GM18909 (cell line): ENCODE measurements around the gene ENAH.

Source experiments
- ATAC-seq: cut with Tn5 transposase; IDR thresholded peaks from one replicate; pipeline ENCODE4 v1.9.1; 2021; ENCODE audit warnings: mild to moderate bottlenecking; ENCODE audit not compliant: unreplicated experiment, poor library complexity

The ENAH gene

GRCh38 chr1:225462714-225463574 is 190.0 kb downstream of the ENAH start:
- no peak for ATAC-seq

DNA sequence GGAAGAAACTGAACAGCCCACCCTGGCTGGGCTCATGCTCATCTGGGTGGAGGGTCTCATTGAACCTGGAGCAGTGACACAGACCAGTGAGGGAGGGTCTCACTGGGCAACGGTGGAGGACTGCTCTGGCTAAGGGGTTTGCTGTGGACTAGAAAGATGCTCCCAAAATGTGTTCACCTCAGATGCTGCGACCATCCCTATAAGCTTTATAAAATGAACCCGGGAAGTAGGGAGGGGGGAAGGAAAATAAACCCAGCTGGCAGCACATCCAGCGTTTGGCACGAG is 190.6 kb downstream of the ENAH start:
- ATAC-seq: no peak

- no peak for ATAC-seq
These were observed 191.1 kb downstream of the ENAH start for GRCh38 chr1:225461533-225462428.

GRCh38 chr1:225460737-225461532 is 192.0 kb downstream of the ENAH start:
- ATAC-seq: no peak

GRCh38 chr1:225460021-225460736 is 192.7 kb downstream of the ENAH start:
- ATAC-seq: no peak

- no peak for ATAC-seq
These were observed 194.7 kb downstream of the ENAH start for GRCh38 chr1:225458222-225458631.

DNA sequence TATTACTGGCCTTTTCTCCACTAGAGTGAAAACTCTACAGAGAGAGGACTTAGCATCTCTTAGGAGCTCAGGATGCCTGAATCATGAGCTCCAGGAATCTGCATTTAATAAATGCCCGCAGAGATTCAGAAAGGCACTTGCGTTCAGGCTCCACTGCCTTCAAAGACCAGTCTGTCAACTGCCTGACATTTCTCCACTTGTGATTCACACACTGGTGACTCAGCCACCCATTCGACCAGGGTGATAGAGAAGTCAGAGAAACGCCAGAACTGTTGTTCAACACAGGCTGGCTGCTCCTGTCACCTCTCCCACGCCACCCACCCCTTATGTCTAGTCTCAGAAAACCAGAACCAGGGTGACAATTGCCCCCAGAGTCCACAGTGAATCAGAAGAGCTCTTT is 198.2 kb downstream of the ENAH start:
- no peak for ATAC-seq

DNA sequence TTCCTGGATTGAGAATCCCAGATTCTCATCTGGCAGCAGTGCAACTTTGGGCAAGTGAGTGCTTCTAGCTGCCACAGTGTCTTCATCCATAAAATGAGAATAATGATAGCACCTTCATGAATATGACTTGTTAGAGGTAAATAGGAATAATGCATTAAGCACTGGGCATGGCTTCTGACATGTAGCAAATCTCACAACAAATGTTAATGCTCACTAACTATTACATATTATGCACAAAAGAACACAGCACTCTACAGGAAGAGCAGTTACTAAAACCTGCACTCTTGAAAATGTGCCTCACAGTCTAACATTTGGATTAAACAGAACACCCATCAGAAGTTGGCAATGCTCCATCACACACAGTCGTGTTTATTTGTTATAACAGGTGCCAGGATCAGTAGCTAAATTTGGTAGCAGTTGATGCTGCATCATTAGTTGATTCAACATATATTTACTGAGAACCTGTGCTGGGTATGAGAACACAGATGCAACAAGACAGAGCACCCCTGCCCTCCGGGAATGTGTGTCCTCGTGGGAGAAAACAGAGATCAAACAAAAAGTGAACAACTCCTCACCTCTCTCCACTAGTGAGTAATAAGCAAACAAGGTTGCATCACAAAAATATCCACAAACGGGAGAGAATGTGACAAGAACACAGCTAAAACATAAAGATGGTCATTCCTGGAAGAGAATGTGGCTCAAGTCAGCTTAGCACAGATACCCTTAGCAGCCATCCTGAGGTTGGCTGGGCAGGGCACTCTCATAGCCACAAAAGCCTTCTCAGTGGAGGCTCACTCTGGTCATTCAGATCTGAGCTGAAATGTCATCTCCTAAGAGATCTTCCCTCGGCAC is 198.9 kb downstream of the ENAH start:
- no peak for ATAC-seq

- no peak for ATAC-seq
These were observed 200.9 kb downstream of the ENAH start for GRCh38 chr1:225451840-225452515.

GRCh38 chr1:225451340-225451739 is 201.6 kb downstream of the ENAH start:
- ATAC-seq: no peak

GRCh38 chr1:225450491-225451191 is 202.3 kb downstream of the ENAH start:
- no peak for ATAC-seq

- ATAC-seq: no peak
These were observed 203.1 kb downstream of the ENAH start for GRCh38 chr1:225449774-225450173.

- ATAC-seq: no peak
These were observed 203.7 kb downstream of the ENAH start for GRCh38 chr1:225449261-225449660.

- no peak for ATAC-seq
These were observed 204.6 kb downstream of the ENAH start for GRCh38 chr1:225448146-225448805.

GRCh38 chr1:225447650-225448089 is 205.3 kb downstream of the ENAH start:
- ATAC-seq: no peak

DNA sequence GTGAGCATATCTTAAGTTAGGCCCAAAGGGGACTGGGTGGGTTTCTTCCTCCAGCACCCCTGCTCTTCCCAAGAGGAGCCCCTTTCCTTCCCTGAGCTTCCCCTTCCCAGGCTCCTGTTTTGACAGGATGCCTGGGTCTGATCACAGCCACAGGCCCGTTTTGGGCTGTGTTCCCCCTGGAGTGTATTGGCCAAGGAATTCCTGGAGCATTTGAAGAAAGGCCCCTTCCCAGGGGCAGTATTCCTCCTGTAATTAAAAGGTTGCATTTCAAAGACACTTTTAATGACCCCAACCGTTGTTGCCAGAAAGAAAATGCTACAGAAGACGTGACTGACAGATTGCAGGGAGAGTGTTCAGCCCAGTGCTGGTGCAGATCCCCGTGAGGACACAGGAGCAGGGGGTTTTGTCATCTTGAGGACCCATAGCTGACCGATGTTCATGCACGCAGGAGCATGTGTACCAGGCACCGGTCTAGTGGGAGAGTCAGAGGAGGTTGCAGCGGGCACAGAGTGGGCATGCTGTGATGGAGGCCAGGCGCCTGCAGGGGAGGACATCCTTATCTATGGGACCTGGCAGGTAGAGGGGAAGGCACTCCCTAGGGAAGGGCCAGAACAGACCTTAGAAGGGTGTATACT is 205.8 kb downstream of the ENAH start:
- ATAC-seq: no peak

GRCh38 chr1:225446595-225446960 is 206.3 kb downstream of the ENAH start:
- ATAC-seq: no peak
